Measurements from ENCODE around the gene TOMM22. TPM values are rescaled to one million over a fixed set of nuclear protein-coding genes. Genes with fewer than 3 reads are reported as not detected.

The TOMM22 gene
- total RNA-seq, 2 donors from 2014 or later, result 16.1 to 35.8 TPM

DNA sequence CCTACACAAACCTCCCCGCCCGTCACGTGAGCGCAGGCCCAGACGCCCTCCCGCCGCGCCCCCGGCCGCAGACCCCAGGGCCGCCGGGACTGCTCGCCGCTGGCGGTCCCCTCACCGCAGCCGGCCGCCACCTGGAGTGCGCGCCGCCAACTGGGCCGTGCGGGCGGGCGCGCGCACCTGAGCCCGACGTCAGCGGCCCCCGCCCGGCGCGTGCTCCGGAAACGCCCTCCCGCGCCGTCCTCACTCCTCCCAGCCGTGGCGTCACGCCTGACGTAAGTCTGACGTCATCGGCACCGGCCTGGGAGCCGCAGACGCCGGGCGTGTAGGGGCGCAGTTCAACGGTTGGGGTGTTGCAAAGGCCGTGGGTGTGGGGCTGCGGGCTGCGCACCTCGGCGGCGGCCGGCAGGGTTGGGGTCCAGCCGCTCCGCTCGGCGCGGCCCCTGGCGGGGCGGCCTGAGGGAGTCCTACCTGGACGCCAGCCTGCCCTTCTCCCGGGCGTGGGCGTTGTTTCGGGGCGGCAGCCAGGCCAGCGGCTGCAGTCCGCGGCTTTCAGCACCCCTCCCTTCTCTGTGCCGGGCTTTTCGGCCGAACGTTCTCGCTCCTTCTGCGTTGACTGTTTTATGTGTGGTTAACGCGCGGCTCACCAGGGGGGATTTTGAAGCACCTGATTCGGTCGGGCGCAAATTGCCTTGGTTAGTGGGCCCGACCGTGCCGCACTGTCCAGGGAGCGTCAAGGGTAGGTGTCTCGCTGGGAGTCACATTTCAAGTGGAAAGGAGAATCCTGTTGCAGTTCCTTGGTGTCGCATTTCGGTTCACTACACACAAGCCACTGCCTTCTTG is 19.3 kb downstream of the TOMM22 start, which contains the start of gene JOSD1:
Gene JOSD1, minus strand, starts transcription at position 155 of the 840 bp plus-strand sequence. CDS start 956 bp downstream, outside the sequence.
- Histone ChIP-seq H3K4me3 (peak within 1 kb of the TSS; percentile 91), H3K4me1 (ENCODE audit: control insufficient read depth in 1 of 2, low read depth in 2 of 2) (peaks cover 31 to 53% of the 10 kb centered on the region in 2 donors), H3K36me3 (no peaks in the 10 kb centered on the region), H3K27me3 (replicated peaks; ENCODE audit: insufficient read depth) (no peaks in the 10 kb centered on the region), H3K9me3 (no peaks in the 10 kb centered on the region), H3K27ac (peak within 1 kb of the TSS; percentile 96)
- peak; percentile 38 for ATAC-seq (ENCODE audit: insufficient number of reproducible peaks, low FRiP score, low read depth)
- DNase-seq (ENCODE audit: low spot score), result peak; percentile 79
- TF ChIP-seq, protein P1, sequence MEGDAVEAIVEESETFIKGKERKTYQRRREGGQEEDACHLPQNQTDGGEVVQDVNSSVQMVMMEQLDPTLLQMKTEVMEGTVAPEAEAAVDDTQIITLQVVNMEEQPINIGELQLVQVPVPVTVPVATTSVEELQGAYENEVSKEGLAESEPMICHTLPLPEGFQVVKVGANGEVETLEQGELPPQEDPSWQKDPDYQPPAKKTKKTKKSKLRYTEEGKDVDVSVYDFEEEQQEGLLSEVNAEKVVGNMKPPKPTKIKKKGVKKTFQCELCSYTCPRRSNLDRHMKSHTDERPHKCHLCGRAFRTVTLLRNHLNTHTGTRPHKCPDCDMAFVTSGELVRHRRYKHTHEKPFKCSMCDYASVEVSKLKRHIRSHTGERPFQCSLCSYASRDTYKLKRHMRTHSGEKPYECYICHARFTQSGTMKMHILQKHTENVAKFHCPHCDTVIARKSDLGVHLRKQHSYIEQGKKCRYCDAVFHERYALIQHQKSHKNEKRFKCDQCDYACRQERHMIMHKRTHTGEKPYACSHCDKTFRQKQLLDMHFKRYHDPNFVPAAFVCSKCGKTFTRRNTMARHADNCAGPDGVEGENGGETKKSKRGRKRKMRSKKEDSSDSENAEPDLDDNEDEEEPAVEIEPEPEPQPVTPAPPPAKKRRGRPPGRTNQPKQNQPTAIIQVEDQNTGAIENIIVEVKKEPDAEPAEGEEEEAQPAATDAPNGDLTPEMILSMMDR (IDR thresholded peaks at IDR 0.05), result no peak

DNA sequence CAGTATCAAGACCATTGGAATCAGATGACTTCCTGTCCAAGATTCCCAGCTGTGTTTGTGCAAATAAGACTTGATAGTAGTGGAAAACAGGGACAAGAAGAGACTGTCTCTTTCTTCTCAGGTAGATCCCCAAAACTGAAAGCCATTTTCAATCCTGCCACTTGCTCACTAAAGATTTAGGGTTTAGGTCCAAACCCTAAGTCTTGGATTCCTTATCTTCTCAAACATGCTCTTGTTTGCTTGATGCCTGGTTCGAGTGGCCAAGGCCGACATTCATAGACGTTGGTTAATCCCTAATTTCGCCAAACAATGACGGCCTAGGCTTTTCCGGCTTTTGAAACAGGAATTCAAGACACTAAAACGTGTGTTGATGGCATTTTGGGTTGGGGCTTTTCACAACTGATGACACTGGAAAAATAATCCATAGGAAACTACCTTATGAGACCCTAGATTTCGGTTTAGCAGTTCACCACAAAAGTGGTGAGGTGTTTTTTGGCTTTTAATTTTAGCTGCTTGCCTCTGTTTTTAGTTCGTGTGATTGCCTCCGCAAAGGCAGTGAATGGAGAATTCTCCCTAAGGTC is 23.0 kb downstream of the TOMM22 start:
- no peaks in the 10 kb centered on the region for H3K9me3 ChIP-seq
- peaks cover 17 to 43% of the 10 kb centered on the region in 2 donors for H3K4me1 ChIP-seq (ENCODE audit: control insufficient read depth in 1 of 2, low read depth in 2 of 2)
- TF ChIP-seq, protein P1 (IDR thresholded peaks at IDR 0.05), result no peak
- H3K36me3 ChIP-seq, result no peaks in the 10 kb centered on the region
- DNase-seq (ENCODE audit: low spot score) (no peak), ATAC-seq (ENCODE audit: insufficient number of reproducible peaks, low FRiP score, low read depth) (no peak)
- H3K27me3 ChIP-seq (replicated peaks; ENCODE audit: insufficient read depth), result no peaks in the 10 kb centered on the region
- peak overlapping the region; percentile 66 for H3K4me3 ChIP-seq
- H3K27ac ChIP-seq, result peak overlapping the region; percentile 63 to 71

DNA sequence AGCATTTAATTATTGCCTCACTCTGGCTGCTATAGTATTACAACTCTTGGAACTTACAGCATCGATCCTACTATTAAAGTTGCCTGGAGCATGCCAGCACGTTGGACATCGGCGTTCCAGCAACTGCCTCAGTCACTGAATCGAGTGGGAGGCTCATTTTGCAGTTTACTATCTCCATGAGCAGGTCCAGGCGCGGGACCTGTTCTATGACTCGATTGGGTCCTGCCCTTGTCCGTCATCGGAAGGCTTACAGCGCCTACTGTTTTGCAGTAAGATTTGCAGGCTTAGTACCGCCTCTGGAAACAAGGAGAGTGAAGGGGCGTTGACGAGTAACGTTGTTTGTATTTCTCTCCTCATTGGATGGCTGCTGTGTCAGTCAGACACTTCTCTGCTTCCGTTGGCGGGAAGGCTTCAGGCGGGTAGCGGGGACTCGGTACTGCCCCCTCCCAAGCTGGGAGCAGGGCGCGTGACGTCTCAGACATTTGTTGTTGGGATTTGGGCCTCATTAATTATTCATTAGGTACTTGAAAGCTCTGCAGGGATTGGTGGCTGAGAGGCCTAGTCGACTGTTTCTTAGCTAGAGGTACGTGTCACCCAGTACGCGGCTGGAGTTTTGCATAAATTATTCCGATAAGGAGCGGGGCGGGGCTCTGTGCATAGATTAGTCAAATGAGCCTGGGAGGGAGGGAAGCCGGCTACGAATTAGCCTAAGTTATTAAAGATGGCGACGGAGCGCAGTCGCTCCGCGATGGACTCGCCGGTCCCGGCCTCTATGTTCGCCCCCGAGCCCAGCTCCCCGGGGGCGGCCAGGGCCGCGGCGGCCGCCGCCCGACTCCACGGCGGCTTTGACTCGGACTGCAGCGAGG is 23.7 kb downstream of the TOMM22 start, which contains the start of gene GTPBP1:
Gene GTPBP1, plus strand, starts transcription at position 710 of the 866 bp plus-strand sequence. Its CDS starts 12 bp downstream, at position 722.
- no peaks in the 10 kb centered on the region for H3K27me3 ChIP-seq (replicated peaks; ENCODE audit: insufficient read depth)
- H3K27ac ChIP-seq, result peak within 1 kb of the TSS; percentile 93 to 94
- peak; percentile 99 for DNase-seq (ENCODE audit: low spot score)
- TF ChIP-seq, protein P1 (IDR thresholded peaks at IDR 0.05), result no peak
- H3K36me3 ChIP-seq, result no peaks in the 10 kb centered on the region
- H3K4me3 ChIP-seq, result peak within 1 kb of the TSS; percentile 86
- H3K4me1 ChIP-seq (ENCODE audit: control insufficient read depth in 1 of 2, low read depth in 2 of 2), result peaks cover 17 to 43% of the 10 kb centered on the region in 2 donors
- peak; percentile 90 for ATAC-seq (ENCODE audit: insufficient number of reproducible peaks, low FRiP score, low read depth)
- H3K9me3 ChIP-seq, result no peaks in the 10 kb centered on the region

DNA sequence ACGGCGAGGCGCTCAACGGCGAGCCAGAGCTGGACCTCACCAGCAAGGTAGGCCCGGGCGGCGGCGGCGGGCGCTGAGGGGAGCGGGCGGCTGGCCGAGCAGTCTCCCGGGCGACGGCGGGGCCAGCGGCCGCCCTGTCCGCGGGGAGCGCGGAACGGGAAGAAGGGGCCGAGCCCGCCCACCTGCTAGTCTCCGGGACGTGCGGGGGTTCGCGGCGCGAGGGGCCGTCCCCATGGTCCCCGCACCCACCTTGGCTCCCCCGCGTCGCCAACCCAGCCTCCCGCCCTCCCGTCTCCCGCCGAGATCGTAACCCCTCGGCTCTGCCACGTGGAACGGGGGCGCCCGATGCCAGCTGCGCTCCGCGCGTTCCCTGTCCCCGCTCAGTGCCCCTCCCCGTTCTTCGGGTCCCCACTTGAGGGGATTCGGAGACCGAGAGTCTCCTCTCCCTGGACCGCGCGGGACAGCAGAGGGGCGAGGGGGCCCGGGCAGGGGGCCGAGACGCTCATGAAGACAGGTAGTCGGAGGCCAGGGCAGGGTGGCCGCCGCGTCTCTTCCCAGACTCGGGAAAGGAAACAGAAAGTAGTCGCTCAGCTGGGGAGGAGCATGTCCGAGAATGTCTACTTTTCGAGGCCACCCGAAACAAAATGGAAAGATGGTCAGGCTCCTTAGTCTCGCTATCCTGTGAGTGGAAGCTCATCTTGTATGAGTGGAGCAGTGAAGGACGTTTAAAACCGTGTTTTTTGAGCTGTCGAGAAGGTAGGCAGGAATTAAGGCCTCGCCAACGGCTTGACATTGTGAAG is 24.5 kb downstream of the TOMM22 start:
- H3K9me3 ChIP-seq, result no peaks in the 10 kb centered on the region
- H3K4me1 ChIP-seq (ENCODE audit: control insufficient read depth in 1 of 2, low read depth in 2 of 2), result peaks cover 17 to 43% of the 10 kb centered on the region in 2 donors
- ATAC-seq (ENCODE audit: insufficient number of reproducible peaks, low FRiP score, low read depth), result no peak
- no peaks in the 10 kb centered on the region for H3K36me3 ChIP-seq
- H3K27me3 ChIP-seq (replicated peaks; ENCODE audit: insufficient read depth), result no peaks in the 10 kb centered on the region
- peak overlapping the region; percentile 86 for H3K4me3 ChIP-seq
- H3K27ac ChIP-seq, result peak overlapping the region; percentile 93 to 94
- TF ChIP-seq, protein P1 (IDR thresholded peaks at IDR 0.05), result no peak
- no peak for DNase-seq (ENCODE audit: low spot score)

All from thoracic aorta (tissue), 2 donors.